HG02642 (cell line): Measurements from ENCODE around the gene LMTK2.

Experiments used
- ATAC-seq: cut with Tn5 transposase; IDR thresholded peaks from one replicate; pipeline ENCODE4 v1.9.1; 2021; ENCODE audit warnings: mild to moderate bottlenecking; ENCODE audit not compliant: unreplicated experiment, poor library complexity

The LMTK2 gene

GRCh38 chr7:98230746-98231471 is 124.2 kb downstream of the LMTK2 start:
- ATAC-seq: no peak

- no peak for ATAC-seq
Observed at GRCh38 chr7:98231493-98232262, 125.0 kb downstream of the LMTK2 start.

- ATAC-seq: no peak
Observed at GRCh38 chr7:98232263-98232585, 125.6 kb downstream of the LMTK2 start.

- no peak for ATAC-seq
Observed at GRCh38 chr7:98232799-98233198, 126.1 kb downstream of the LMTK2 start.

GRCh38 chr7:98233219-98234070 is 126.8 kb downstream of the LMTK2 start:
- no peak for ATAC-seq

GRCh38 chr7:98234429-98235147 is 127.9 kb downstream of the LMTK2 start:
- ATAC-seq: no peak

- ATAC-seq: no peak
Observed at GRCh38 chr7:98235901-98236300, 129.2 kb downstream of the LMTK2 start.

GRCh38 chr7:98236355-98237185 is 129.9 kb downstream of the LMTK2 start:
- ATAC-seq: no peak

GRCh38 chr7:98238076-98238475 is 131.4 kb downstream of the LMTK2 start:
- ATAC-seq: no peak

- no peak for ATAC-seq
Observed at GRCh38 chr7:98238976-98239375, 132.3 kb downstream of the LMTK2 start.

- peak; percentile 61 for ATAC-seq
Observed at GRCh38 chr7:98240961-98241673, 134.5 kb downstream of the LMTK2 start.

GRCh38 chr7:98241674-98242241 is 135.1 kb downstream of the LMTK2 start:
- no peak for ATAC-seq

GRCh38 chr7:98242342-98242741 is 135.7 kb downstream of the LMTK2 start:
- no peak for ATAC-seq

- ATAC-seq: no peak
Observed at GRCh38 chr7:98242934-98243333, 136.3 kb downstream of the LMTK2 start.

- no peak for ATAC-seq
Observed at GRCh38 chr7:98244871-98245270, 138.2 kb downstream of the LMTK2 start.

GRCh38 chr7:98248156-98248555 is 141.5 kb downstream of the LMTK2 start:
- no peak for ATAC-seq

GRCh38 chr7:98249106-98249505 is 142.4 kb downstream of the LMTK2 start:
- no peak for ATAC-seq

GRCh38 chr7:98250789-98251188 is 144.1 kb downstream of the LMTK2 start:
- no peak for ATAC-seq

- peak; percentile 20 for ATAC-seq
Observed at GRCh38 chr7:98251231-98251600, 144.6 kb downstream of the LMTK2 start.
